MM.1S (cell line): ENCODE measurements around the gene CCDC92B.

Experiments used
- EZH2 ChIP-seq: fragments of 300-600 bp; sonication (generic); optimal IDR thresholded peaks from 2 replicates; pipeline ENCODE3; 2017; ENCODE audit warnings: low read depth, mild to moderate bottlenecking, antibody characterized with exemption, low read length, mixed read lengths
- EZH2phosphoT487 ChIP-seq: fragments of 300-600 bp; sonication (generic); IDR thresholded peaks from 2 replicates; pipeline ENCODE4 v1.6.1; 2018; ENCODE audit warnings: antibody characterized with exemption, low read length
- TF ChIP-seq, protein P1 (sequence below): fragments of 300-600 bp; sonication (generic); IDR thresholded peaks from 2 replicates; pipeline ENCODE4 v1.5.1; 2016; ENCODE audit warnings: antibody characterized with exemption, low read length, mixed read lengths

DNA sequence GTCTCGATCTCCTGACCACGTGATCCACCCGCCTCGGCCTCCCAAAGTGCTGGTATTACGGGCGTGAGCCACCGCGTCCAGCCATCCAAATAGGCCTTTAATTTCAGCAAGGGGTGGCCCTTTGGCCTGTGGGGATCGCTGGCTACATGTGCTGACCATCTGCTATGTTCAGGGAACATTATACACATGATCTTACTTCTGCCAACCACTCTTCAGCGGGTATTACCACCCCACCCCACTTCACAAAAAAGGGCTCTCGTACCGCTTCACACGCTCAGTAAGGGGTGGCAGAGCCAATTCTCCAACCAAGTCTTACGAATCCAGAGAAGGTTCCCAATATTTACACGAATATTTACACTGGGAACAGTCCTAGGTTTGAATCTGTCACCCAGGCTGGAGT lies 11.8 kb downstream of the CCDC92B start:
- TF ChIP-seq EZH2 (no peak), EZH2phosphoT487 (no peak)
- TF ChIP-seq, protein P1, sequence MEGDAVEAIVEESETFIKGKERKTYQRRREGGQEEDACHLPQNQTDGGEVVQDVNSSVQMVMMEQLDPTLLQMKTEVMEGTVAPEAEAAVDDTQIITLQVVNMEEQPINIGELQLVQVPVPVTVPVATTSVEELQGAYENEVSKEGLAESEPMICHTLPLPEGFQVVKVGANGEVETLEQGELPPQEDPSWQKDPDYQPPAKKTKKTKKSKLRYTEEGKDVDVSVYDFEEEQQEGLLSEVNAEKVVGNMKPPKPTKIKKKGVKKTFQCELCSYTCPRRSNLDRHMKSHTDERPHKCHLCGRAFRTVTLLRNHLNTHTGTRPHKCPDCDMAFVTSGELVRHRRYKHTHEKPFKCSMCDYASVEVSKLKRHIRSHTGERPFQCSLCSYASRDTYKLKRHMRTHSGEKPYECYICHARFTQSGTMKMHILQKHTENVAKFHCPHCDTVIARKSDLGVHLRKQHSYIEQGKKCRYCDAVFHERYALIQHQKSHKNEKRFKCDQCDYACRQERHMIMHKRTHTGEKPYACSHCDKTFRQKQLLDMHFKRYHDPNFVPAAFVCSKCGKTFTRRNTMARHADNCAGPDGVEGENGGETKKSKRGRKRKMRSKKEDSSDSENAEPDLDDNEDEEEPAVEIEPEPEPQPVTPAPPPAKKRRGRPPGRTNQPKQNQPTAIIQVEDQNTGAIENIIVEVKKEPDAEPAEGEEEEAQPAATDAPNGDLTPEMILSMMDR: no peak
